Bronchial epithelial cell (primary cell): ENCODE measurements around the gene CD68. TPM values are rescaled to one million over a fixed set of nuclear protein-coding genes. Genes with fewer than 3 reads are reported as not detected.

Source experiments
- DNase-seq: peaks from one replicate; pipeline ENCODE4 v3.0.0-alpha.2; 2010; ENCODE audit warnings: low read depth
- FAIRE-seq: peaks from 2 replicates; lab custom pipeline; 2011; peaks lifted over from hg19 to GRCh38; lab: Jason Lieb, UNC
- H3K27me3 ChIP-seq: 2 replicates; pipeline ENCODE4 v1.5.1; 2011; ENCODE audit warnings: low read length; ENCODE audit not compliant: control insufficient read depth, insufficient read depth
- H3K36me3 ChIP-seq: 2 replicates; pipeline ENCODE4 v1.5.1; 2011; ENCODE audit warnings: low read length; ENCODE audit not compliant: control insufficient read depth, insufficient read depth
- H3K4me3 ChIP-seq: 2 replicates; pipeline ENCODE4 v1.5.1; 2011; ENCODE audit warnings: mild to moderate bottlenecking, low read depth, low read length, control low read depth
- total RNA-seq: library from RNA; depleted of rRNA; stranded (reverse); fragments of >200 nt; gene quantifications from 2 replicates; pipeline ENCODE4 v1.2.1, GENCODE V29; 2014
- TF ChIP-seq, protein P1 (sequence below): IDR thresholded peaks from 2 replicates; pipeline ENCODE4 v1.5.1; 2011; ENCODE audit warnings: mild to moderate bottlenecking, moderate library complexity, low read length, control low read depth, inconsistent platforms; ENCODE audit not compliant: insufficient read depth, severe bottlenecking

CD68 gene
- total RNA-seq, 1 donor from 2014 or later = 11.3 TPM

DNA sequence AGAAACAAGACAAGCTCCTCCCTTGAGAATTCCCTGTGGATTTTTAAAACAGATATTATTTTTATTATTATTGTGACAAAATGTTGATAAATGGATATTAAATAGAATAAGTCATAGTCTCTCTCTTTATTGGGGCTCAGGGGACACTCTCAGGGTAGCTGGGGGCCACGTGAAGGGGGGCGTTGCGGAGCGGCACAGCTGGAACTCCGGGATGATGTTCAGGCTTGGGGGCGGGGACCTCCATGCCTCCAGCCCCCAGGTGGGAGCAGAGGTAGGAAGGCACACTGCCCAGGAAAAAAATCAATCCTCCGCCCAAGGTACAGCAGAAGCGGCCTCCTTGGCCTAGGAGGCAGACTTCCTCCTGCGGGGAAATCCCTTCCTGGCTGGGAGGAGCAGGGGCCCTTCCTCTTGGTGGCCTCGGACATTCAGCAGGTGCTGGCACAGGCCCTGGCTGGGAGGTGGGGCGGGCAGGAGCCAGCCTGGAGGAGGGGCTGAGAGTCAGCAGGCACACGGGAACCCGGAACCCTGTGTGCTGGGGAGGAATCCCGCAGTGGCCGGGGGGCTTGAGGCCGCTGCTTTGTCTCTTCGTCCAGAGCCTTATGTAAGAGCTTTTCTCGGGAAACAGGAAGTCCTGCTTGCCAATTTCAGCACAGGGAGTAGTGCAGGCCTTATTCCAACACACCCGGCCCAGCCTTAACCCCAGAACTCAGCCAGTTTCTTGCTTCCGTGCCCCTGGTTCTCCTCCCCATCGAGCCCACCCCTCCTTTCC is 21.5 kb upstream of the CD68 start:
- Histone ChIP-seq H3K27me3 (no peaks in the 10 kb centered on the region), H3K36me3 (no peaks in the 10 kb centered on the region), H3K4me3 (peak overlapping the region; percentile 26)
- TF ChIP-seq, protein P1, sequence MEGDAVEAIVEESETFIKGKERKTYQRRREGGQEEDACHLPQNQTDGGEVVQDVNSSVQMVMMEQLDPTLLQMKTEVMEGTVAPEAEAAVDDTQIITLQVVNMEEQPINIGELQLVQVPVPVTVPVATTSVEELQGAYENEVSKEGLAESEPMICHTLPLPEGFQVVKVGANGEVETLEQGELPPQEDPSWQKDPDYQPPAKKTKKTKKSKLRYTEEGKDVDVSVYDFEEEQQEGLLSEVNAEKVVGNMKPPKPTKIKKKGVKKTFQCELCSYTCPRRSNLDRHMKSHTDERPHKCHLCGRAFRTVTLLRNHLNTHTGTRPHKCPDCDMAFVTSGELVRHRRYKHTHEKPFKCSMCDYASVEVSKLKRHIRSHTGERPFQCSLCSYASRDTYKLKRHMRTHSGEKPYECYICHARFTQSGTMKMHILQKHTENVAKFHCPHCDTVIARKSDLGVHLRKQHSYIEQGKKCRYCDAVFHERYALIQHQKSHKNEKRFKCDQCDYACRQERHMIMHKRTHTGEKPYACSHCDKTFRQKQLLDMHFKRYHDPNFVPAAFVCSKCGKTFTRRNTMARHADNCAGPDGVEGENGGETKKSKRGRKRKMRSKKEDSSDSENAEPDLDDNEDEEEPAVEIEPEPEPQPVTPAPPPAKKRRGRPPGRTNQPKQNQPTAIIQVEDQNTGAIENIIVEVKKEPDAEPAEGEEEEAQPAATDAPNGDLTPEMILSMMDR = no peak
- DNase-seq = peak; percentile 43
- FAIRE-seq = no peak

DNA sequence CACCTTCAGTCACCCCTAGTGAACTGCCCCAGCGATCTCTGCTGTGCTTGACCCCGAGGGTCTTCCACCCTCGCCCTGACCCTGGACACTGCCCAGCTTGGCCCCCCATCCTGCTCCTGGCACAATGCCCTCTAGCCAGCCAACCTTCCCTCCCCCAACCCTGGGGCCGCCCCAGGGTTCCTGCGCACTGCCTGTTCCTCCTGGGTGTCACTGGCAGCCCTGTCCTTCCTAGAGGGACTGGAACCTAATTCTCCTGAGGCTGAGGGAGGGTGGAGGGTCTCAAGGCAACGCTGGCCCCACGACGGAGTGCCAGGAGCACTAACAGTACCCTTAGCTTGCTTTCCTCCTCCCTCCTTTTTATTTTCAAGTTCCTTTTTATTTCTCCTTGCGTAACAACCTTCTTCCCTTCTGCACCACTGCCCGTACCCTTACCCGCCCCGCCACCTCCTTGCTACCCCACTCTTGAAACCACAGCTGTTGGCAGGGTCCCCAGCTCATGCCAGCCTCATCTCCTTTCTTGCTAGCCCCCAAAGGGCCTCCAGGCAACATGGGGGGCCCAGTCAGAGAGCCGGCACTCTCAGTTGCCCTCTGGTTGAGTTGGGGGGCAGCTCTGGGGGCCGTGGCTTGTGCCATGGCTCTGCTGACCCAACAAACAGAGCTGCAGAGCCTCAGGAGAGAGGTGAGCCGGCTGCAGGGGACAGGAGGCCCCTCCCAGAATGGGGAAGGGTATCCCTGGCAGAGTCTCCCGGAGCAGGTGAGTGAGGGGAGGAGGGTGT is 20.7 kb upstream of the CD68 start, which contains the start of gene TNFSF13:
TSS of gene TNFSF13 (plus strand) at position 207 of the 776 bp plus-strand sequence. CDS start at position 497, 290 bp downstream.
- Histone ChIP-seq H3K4me3 (peak within 1 kb of the TSS; percentile 26), H3K36me3 (no peaks in the 10 kb centered on the region), H3K27me3 (no peaks in the 10 kb centered on the region)
- TF ChIP-seq, protein P1 = no peak
- DNase-seq (no peak), FAIRE-seq (no peak)

DNA sequence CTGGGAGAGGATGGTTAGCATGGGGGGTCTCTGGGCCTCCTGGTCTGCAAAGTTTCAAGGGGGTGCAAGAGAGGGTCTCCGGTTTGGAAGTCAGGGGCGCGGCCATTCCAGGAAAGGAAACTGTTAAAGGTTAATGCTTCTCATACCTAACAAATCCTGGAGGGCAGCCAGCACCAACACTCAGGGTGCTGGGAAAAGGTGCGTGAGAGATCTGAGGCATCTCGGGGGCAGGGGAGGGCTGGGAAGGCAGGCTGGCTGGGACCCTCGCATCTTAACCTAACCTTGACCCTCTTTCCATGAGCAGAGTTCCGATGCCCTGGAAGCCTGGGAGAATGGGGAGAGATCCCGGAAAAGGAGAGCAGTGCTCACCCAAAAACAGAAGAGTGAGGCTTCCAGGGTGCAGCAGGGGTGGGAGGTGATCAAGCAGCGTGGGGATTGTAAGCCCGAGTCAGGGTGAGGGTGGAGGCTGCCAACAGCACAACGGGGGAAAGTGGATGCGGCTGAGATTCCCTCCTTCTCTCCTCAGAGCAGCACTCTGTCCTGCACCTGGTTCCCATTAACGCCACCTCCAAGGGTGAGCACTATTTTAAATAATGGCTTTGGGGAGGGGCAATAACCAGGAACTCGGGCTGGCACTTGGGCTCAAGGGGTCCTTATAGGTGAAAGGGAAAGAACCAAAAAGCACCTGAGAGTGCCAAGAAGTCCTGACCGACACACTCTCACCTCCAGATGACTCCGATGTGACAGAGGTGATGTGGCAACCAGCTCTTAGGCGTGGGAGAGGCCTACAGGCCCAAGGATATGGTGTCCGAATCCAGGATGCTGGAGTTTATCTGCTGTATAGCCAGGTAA is 19.9 kb upstream of the CD68 start:
- DNase-seq (peak; percentile 39), FAIRE-seq (peak; percentile 50)
- Histone ChIP-seq H3K36me3 (peaks cover 5% of the 10 kb centered on the region), H3K4me3 (no peak overlapping the region), H3K27me3 (no peaks in the 10 kb centered on the region)
- TF ChIP-seq, protein P1 = no peak

DNA sequence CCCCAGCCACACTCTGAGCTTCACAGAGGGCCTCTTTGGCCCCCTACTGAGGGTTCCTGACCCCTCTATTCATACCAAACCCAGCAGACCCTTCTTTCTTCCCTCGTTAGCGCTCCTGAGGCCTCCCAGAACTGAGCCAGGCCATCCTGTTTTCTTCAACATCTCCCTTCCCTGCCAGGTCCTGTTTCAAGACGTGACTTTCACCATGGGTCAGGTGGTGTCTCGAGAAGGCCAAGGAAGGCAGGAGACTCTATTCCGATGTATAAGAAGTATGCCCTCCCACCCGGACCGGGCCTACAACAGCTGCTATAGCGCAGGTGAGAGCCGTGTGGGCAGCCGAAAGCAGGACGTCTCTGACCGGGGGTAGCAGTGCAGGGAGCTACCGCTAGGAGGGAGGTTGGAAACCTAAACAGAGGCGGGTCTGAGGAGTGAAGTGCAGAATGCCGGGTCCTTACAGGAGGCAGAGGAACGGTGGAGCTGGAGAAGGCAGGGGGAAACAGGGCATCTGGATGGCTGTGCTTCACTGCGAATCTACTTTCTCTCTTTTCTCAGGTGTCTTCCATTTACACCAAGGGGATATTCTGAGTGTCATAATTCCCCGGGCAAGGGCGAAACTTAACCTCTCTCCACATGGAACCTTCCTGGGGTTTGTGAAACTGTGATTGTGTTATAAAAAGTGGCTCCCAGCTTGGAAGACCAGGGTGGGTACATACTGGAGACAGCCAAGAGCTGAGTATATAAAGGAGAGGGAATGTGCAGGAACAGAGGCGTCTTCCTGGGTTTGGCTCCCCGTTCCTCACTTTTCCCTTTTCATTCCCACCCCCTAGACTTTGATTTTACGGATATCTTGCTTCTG is 19.0 kb upstream of the CD68 start:
- Histone ChIP-seq H3K36me3 (peaks cover 11% of the 10 kb centered on the region), H3K27me3 (no peaks in the 10 kb centered on the region), H3K4me3 (no peak overlapping the region)
- DNase-seq = peak; percentile 65
- TF ChIP-seq, protein P1 = peak; percentile 84
- no peak for FAIRE-seq
